IMR-90 (cell line): ENCODE measurements around the gene UNC13C. TPM values are rescaled to one million over a fixed set of nuclear protein-coding genes. Genes with fewer than 3 reads are reported as not detected.

ENCODE experiments used
- ATAC-seq: fragments of 200-7000 bp; cut with Tn5 transposase; 2 replicates; pipeline ENCODE4 v1.9.1; 2020; ENCODE audit warnings: low read depth, mild to moderate bottlenecking, moderate library complexity
- BruUV-seq: library from RNA; stranded (reverse); fragments of 400-500 nt; replicated peaks from 2 replicates; lab custom pipeline; 2021; lab: Mats Ljungman, UMichigan
- CTCF ChIA-PET: fragments of 300-600 bp; formaldehyde crosslinking; extraction: SDS; loops from one replicate; lab custom pipeline; 2021; ENCODE audit warnings: antibody characterized with exemption; lab: Yijun Ruan, JAX
- POLR2A ChIA-PET: fragments of 300-600 bp; sonication (Branson Sonifier 250); formaldehyde crosslinking; loops from one replicate; lab custom pipeline; 2022; ENCODE audit warnings: antibody characterized with exemption; ENCODE audit not compliant: unreplicated experiment; lab: Charles Lee
- DNase-seq: peaks from one replicate; pipeline ENCODE4 v3.0.0; 2013
- H2AFZ ChIP-seq: replicated peaks from 2 replicates; pipeline ENCODE3; 2013; ENCODE audit warnings: low read length, mild to moderate bottlenecking; ENCODE audit not compliant: poor library complexity
- H2AK5ac ChIP-seq: 2 replicates; pipeline ENCODE4 v1.6.1; 2013; ENCODE audit warnings: low read depth, low read length, inconsistent platforms
- H2AK9ac ChIP-seq: replicated peaks from 2 replicates; pipeline ENCODE3; 2013; ENCODE audit warnings: mild to moderate bottlenecking, low read depth, low read length, moderate library complexity; ENCODE audit not compliant: poor library complexity
- H2BK120ac ChIP-seq: 2 replicates; pipeline ENCODE4 v1.6.1; 2013; ENCODE audit warnings: low read depth, low read length, inconsistent platforms
- H2BK15ac ChIP-seq: 3 replicates; pipeline ENCODE4 v1.6.1; 2013; ENCODE audit warnings: low read depth, low read length, inconsistent platforms
- H2BK20ac ChIP-seq: 2 replicates; pipeline ENCODE4 v1.6.1; 2013; ENCODE audit warnings: low read depth, mild to moderate bottlenecking, inconsistent platforms, low read length, moderate library complexity
- H2BK5ac ChIP-seq: 2 replicates; pipeline ENCODE4 v1.6.1; 2013; ENCODE audit warnings: mild to moderate bottlenecking, low read depth, low read length, inconsistent platforms; ENCODE audit not compliant: poor library complexity, severe bottlenecking
- H3K14ac ChIP-seq: replicated peaks from 2 replicates; pipeline ENCODE4 v1.6.1; 2013; ENCODE audit warnings: low read depth, low read length, inconsistent platforms
- H3K18ac ChIP-seq: 2 replicates; pipeline ENCODE4 v1.6.1; 2013; ENCODE audit warnings: low read depth, low read length, control low read depth
- H3K23ac ChIP-seq: 2 replicates; pipeline ENCODE4 v1.6.1; 2013; ENCODE audit warnings: low read depth, low read length, inconsistent platforms
- H3K27ac ChIP-seq: 2 replicates; pipeline ENCODE4 v1.5.1; 2013; ENCODE audit warnings: mild to moderate bottlenecking, control low read depth, low read length; ENCODE audit not compliant: insufficient read depth
- H3K27me3 ChIP-seq: 2 replicates; pipeline ENCODE4 v1.6.1; 2013; ENCODE audit warnings: low read length; ENCODE audit not compliant: control insufficient read depth, insufficient read depth
- H3K36me3 ChIP-seq: 2 replicates; pipeline ENCODE4 v1.6.1; 2013; ENCODE audit warnings: low read length, mixed read lengths; ENCODE audit not compliant: control insufficient read depth, insufficient read depth
- H3K4ac ChIP-seq: 2 replicates; pipeline ENCODE4 v1.6.1; 2013; ENCODE audit warnings: low read depth, low read length, inconsistent platforms
- H3K4me1 ChIP-seq: 2 replicates; pipeline ENCODE4 v1.6.1; 2013; ENCODE audit warnings: low read length, mixed read lengths; ENCODE audit not compliant: control insufficient read depth, insufficient read depth
- H3K4me2 ChIP-seq: 2 replicates; pipeline ENCODE4 v1.6.1; 2013; ENCODE audit warnings: low read depth, mild to moderate bottlenecking, control low read depth, low read length, moderate library complexity
- H3K4me3 ChIP-seq: 2 replicates; pipeline ENCODE4 v1.5.1; 2013; ENCODE audit warnings: low read depth, mild to moderate bottlenecking, control low read depth, low read length, moderate library complexity; ENCODE audit not compliant: insufficient read depth
- H3K56ac ChIP-seq: 2 replicates; pipeline ENCODE4 v1.6.1; 2013; ENCODE audit warnings: low read length, inconsistent platforms; ENCODE audit not compliant: insufficient read depth; ENCODE audit errors: extremely low read depth
- H3K79me1 ChIP-seq, 2 experiments: 2 replicates each; pipeline ENCODE4 v1.6.1; 2013; ENCODE audit warnings: low read length in 2 of 2, inconsistent platforms in 1 of 2, low read depth in 1 of 2
- H3K9ac ChIP-seq: 2 replicates; pipeline ENCODE4 v1.6.1; 2013; ENCODE audit warnings: low read depth, low read length, control low read depth
- H3K9me1 ChIP-seq: 2 replicates; pipeline ENCODE4 v1.6.1; 2013; ENCODE audit warnings: low read length, inconsistent platforms; ENCODE audit not compliant: insufficient read depth
- H3K9me3 ChIP-seq: 2 replicates; pipeline ENCODE4 v1.6.1; 2013; ENCODE audit warnings: low read length; ENCODE audit not compliant: control insufficient read depth, insufficient read depth
- H4K20me1 ChIP-seq: 2 replicates; pipeline ENCODE4 v1.6.1; 2013; ENCODE audit warnings: low read length, inconsistent platforms; ENCODE audit not compliant: insufficient read depth
- H4K5ac ChIP-seq: 2 replicates; pipeline ENCODE4 v1.6.1; 2013; ENCODE audit warnings: mild to moderate bottlenecking, low read depth, low read length, control low read depth
- H4K8ac ChIP-seq, 2 experiments: 2 replicates each; pipeline ENCODE4 v1.6.1; 2013; ENCODE audit warnings: low read depth in 2 of 2, low read length in 2 of 2, control low read depth in 1 of 2, inconsistent platforms in 1 of 2
- H4K91ac ChIP-seq: 2 replicates; pipeline ENCODE4 v1.6.1; 2013; ENCODE audit warnings: low read depth, low read length, inconsistent platforms; ENCODE audit not compliant: insufficient read depth
- CEBPB ChIP-seq: IDR thresholded peaks from 2 replicates; pipeline ENCODE4 v1.6.1; 2012; ENCODE audit warnings: low read depth, low read length, improper control_type of control experiment
- FOS ChIP-seq: fragments of 150-350 bp; IDR thresholded peaks from 2 replicates; pipeline ENCODE4 v1.6.1; 2016; ENCODE audit warnings: low read depth, low read length
- MAFK ChIP-seq: IDR thresholded peaks from 2 replicates; pipeline ENCODE4 v1.6.1; 2012; ENCODE audit warnings: low read depth, low read length, improper control_type of control experiment
- MAZ ChIP-seq: IDR thresholded peaks from 2 replicates; pipeline ENCODE4 v1.6.1; 2012; ENCODE audit warnings: low read depth, mild to moderate bottlenecking, low read length, improper control_type of control experiment, moderate library complexity, borderline replicate concordance
- MXI1 ChIP-seq: IDR thresholded peaks from 2 replicates; pipeline ENCODE4 v1.6.1; 2012; ENCODE audit warnings: low read depth, mild to moderate bottlenecking, low read length, moderate library complexity, borderline replicate concordance
- RFX5 ChIP-seq: IDR thresholded peaks from 2 replicates; pipeline ENCODE4 v1.8.0; 2012; ENCODE audit warnings: low read depth, mild to moderate bottlenecking, low read length, moderate library complexity
- WGBS, 2 experiments: methylation state at CpG; one replicate each; pipeline versions ENCODE4 v1.1.5 to v1.1.7; 2013; ENCODE audit warnings: missing lambda C conversion rate in 2 of 2; ENCODE audit not compliant: insufficient read length in 1 of 2; ENCODE audit errors: extremely low coverage in 2 of 2; 5-methylcytosine and 5-hydroxymethylcytosine counted together
- dilution Hi-C: fragments of 300-500 bp; cut with HindIII; formaldehyde crosslinking; loops from one replicate; pipeline ENCODE4 v1.14.3; 2018; ENCODE audit warnings: low sequenced_read_pairs; ENCODE audit not compliant: unreplicated experiment
- in situ Hi-C: fragments of 300-500 bp; cut with MboI; formaldehyde crosslinking; loops from 3 replicates; pipeline ENCODE4 v1.14.3; 2019; ENCODE audit warnings: low sequenced_read_pairs, inconsistent platforms, mixed read lengths
- intact Hi-C: fragments of 100-400 bp; cut with micrococcal nuclease; formaldehyde crosslinking; loops from 2 replicates; pipeline ENCODE4 v1.10.0; 2022
- polyA plus RNA-seq, 3 experiments: library from polyadenylated mRNA; depleted of rRNA; stranded (reverse); fragments of >200 nt; gene quantifications; 2 replicates each; pipeline ENCODE4 v1.2.3, GENCODE V29; 2012; ENCODE audit warnings: low replicate concordance in 1 of 3
- total RNA-seq: library from RNA; depleted of rRNA; stranded (reverse); fragments of >200 nt; gene quantifications from 2 replicates; pipeline ENCODE4 v1.2.3, GENCODE V29; 2012
- TF ChIP-seq, protein P1 (sequence below): fragments of 150-350 bp; IDR thresholded peaks from 2 replicates; pipeline ENCODE4 v1.6.1; 2016; ENCODE audit warnings: low read depth, mild to moderate bottlenecking, low read length, moderate library complexity, borderline replicate concordance

UNC13C gene
- total and polyA plus RNA-seq, 2 of the 4 experiments (the other 2 are of a cell fraction) = not detected

DNA sequence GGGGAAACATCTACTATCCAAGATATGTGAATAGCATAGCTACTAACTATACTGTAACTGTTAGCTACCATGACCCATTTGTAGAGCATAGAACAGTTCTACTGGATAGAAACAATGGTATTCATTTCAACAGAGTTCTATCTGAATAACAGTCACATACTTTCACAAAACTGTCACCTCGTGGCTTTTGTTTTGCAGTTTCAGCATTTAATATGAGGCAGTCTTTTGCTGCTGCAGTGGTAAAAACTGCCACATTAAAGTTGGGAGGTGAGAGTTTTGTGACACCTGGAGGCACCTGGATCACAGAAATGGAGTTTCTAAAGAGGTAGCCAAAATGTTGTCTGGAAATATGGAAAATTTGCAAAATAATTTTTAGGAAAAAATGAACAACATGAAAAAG lies 578.0 kb downstream of the UNC13C start:
- H3K27ac ChIP-seq = no peak overlapping the region
- ChIA-PET POLR2A (no interaction called here), CTCF (no interaction called here)
- in situ Hi-C loops = no loop called here
- intact Hi-C loops = no loop called here
- H3K27me3 ChIP-seq = no peaks in the 10 kb centered on the region
- H2AFZ ChIP-seq = no peak overlapping the region
- DNase-seq (no peak), ATAC-seq (no peak)
- H3K9me1 ChIP-seq = no peaks in the 10 kb centered on the region
- H2BK120ac ChIP-seq = no peak overlapping the region
- H4K8ac ChIP-seq = no peak overlapping the region
- WGBS, 2 experiments = no CpG with 5 or more reads among the region's 1 CpG
- no peak overlapping the region for H2BK20ac ChIP-seq
- H3K18ac ChIP-seq = no peak overlapping the region
- no peak overlapping the region for H3K4ac ChIP-seq
- no peak overlapping the region for H3K56ac ChIP-seq
- no peak for TF ChIP-seq RFX5
- no peak for TF ChIP-seq MAFK
- no peak for TF ChIP-seq CEBPB
- no peak for TF ChIP-seq MXI1
- TF ChIP-seq, protein P1, sequence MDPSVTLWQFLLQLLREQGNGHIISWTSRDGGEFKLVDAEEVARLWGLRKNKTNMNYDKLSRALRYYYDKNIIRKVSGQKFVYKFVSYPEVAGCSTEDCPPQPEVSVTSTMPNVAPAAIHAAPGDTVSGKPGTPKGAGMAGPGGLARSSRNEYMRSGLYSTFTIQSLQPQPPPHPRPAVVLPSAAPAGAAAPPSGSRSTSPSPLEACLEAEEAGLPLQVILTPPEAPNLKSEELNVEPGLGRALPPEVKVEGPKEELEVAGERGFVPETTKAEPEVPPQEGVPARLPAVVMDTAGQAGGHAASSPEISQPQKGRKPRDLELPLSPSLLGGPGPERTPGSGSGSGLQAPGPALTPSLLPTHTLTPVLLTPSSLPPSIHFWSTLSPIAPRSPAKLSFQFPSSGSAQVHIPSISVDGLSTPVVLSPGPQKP = no peak
- no peak for TF ChIP-seq MAZ
- TF ChIP-seq FOS = no peak
- no peak overlapping the region for H2BK5ac ChIP-seq
- no peak overlapping the region for H4K91ac ChIP-seq
- dilution Hi-C loops = no loop called here
- H3K14ac ChIP-seq = no peak overlapping the region
- H3K36me3 ChIP-seq = no peaks in the 10 kb centered on the region
- no TSS peak for BruUV-seq
- H3K4me3 ChIP-seq = no peak overlapping the region
- H3K23ac ChIP-seq = no peak overlapping the region
- H2AK5ac ChIP-seq = no peak overlapping the region
- H4K20me1 ChIP-seq = no peaks in the 10 kb centered on the region
- no peak overlapping the region for H3K9ac ChIP-seq
- no peak overlapping the region for H4K5ac ChIP-seq
- H3K9me3 ChIP-seq = peaks cover 2% of the 10 kb centered on the region; the same call in 1 of the 2 replicates
- H3K4me1 ChIP-seq = no peaks in the 10 kb centered on the region
- no peak overlapping the region for H2AK9ac ChIP-seq
- H3K79me1 ChIP-seq = no peaks in the 10 kb centered on the region
- H3K4me2 ChIP-seq = no peak overlapping the region
- no peak overlapping the region for H2BK15ac ChIP-seq
